GM12872 (cell line): ENCODE measurements around the gene ARMCX2.

Source experiments
- CTCF ChIP-seq: IDR thresholded peaks from 3 replicates; pipeline ENCODE4 v1.5.1; 2011; ENCODE audit warnings: low read depth, mild to moderate bottlenecking, low read length, moderate library complexity; ENCODE audit not compliant: insufficient read depth

Gene ARMCX2

GRCh38 chrX:101677028-101677427 lies 17.4 kb upstream of the ARMCX2 start:
- no peak for TF ChIP-seq CTCF

- TF ChIP-seq CTCF: no peak
Measured at GRCh38 chrX:101676571-101676970, 16.9 kb upstream of the ARMCX2 start.

GRCh38 chrX:101668143-101668542 lies 8.5 kb upstream of the ARMCX2 start:
- no peak for TF ChIP-seq CTCF

DNA sequence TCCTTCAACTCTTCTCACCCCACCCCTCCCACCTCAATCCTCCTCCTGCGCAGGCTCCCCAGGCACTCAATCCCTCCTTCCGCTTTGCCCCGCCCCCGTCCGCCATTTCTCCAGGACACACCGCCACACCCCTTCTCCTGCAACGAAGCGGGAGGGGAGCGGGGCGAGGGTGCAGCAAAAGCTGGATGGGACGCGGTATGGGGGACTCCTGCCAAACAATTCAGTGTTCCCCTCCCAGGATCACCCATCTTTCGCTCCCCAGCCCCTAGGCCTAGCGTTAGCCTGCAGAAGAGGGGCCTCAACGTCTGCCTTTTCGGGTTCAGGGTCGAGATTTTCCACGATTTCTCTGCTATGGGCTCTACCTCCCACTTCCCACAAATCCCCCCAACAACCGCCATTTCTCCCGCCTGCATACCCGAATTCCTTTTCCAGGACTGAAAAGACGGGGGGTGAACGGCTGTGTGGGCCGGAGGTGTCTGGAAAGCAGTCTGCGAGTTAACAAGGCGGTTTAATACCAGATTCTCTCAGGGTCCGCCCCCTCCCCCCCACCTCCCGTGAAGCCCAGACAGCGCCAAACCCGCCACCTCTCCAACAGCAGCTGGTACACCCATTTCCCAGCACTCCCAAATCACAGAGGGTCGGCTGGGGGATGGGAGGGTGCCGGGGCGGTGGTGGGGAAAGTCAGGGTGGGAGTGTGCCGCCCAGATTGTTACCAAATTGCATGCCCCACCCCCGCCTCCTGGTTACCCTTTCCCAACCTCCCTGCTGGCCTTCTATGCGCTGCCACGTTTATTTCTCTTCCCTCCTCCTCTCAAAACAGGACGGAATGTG lies 774 bp downstream of the ARMCX2 start:
- TF ChIP-seq CTCF: no peak

GRCh38 chrX:101657495-101657894 lies 2.2 kb downstream of the ARMCX2 start:
- no peak for TF ChIP-seq CTCF

DNA sequence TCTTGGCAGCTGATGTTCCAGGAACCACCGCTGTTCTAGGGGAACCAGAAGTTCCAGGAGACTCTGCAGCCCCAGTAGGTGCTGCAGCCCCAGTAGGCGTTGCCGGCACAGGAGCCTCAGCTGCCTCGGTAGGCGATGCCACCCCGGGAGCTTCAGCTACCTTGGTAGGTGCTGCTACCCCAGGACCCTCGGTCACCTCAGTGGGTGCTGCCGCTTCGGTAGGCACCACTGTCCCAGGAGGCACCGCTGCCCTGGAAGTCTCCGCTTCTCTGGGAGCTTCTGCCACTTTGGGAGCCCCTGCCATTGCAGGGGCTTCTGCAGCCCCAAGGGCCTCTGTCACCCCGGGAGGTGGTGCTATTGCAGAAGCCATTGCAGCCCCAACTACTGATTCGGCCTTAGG lies 2.8 kb downstream of the ARMCX2 start:
- no peak for TF ChIP-seq CTCF

- no peak for TF ChIP-seq CTCF
Measured at GRCh38 chrX:101655534-101655933, 4.1 kb downstream of the ARMCX2 start.
